HFFc6 (cell line): Measurements from ENCODE around the gene MPPE1. TPM values are rescaled to one million over a fixed set of nuclear protein-coding genes. Genes with fewer than 3 reads are reported as not detected.

ENCODE experiments used
- DNase-seq: peaks from one replicate; pipeline ENCODE4 v3.0.0-alpha.2; 2018
- H3K27ac Mint-ChIP-seq: 2 replicates; pipeline ENCODE4 v1.8.0; 2020; ENCODE audit warnings: mild to moderate bottlenecking, mixed read lengths
- H3K27me3 Mint-ChIP-seq: 2 replicates; pipeline ENCODE4 v1.8.0; 2021; ENCODE audit warnings: mild to moderate bottlenecking, moderate library complexity, mixed read lengths; ENCODE audit not compliant: insufficient read depth
- H3K36me3 Mint-ChIP-seq: 2 replicates; pipeline ENCODE4 v1.8.0; 2021; ENCODE audit warnings: low read depth, mixed read lengths
- H3K4me1 Mint-ChIP-seq: 2 replicates; pipeline ENCODE4 v1.8.0; 2020; ENCODE audit warnings: low read depth, mixed read lengths
- H3K4me3 Mint-ChIP-seq: 2 replicates; pipeline ENCODE4 v1.8.0; 2020; ENCODE audit warnings: mild to moderate bottlenecking, moderate library complexity, mixed read lengths
- H3K9me3 Mint-ChIP-seq: 2 replicates; pipeline ENCODE4 v1.8.0; 2020; ENCODE audit warnings: mild to moderate bottlenecking, mixed read lengths
- total RNA-seq, 6 experiments: library from RNA; stranded (reverse); fragmentation: NEBNext Ultra II Directional; extraction: Animal tissue kit (Norgen Biotek cat#: 25700); gene quantifications; 2 replicates in 1 of 6; 3 replicates in 5 of 6; pipeline ENCODE4 v1.2.3, GENCODE V29; 2021
- TF ChIP-seq, protein P1 (sequence below): fragments of 200-600 bp; sonication (generic); IDR thresholded peaks from 2 replicates; pipeline ENCODE4 v1.5.0; 2021; ENCODE audit warnings: antibody characterized with exemption, mild to moderate bottlenecking

The MPPE1 gene
- total RNA-seq, 6 experiments from 2014 or later = 23.5 to 28.2 (median 26.0) TPM

DNA sequence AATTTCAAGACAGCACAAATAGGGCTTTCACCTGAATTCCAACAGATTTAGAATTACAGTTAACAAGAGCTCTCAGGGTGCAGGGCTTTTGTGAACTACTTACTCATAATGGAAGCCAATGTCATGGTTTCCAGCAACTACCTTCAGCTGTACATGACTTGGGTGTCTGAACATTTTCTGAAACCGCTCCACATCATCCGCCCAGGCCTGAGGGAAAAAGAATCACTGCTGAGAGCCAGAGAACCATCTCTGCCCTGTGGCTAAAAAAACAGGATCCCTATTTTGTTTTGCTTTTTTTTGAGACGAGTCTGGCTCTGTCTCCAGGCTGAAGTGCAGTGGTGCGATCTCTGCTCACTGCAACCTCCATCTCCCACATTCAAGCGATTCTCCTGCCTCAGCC lies 18.8 kb downstream of the MPPE1 start:
- DNase-seq = no peak
- peaks cover 29% of the 10 kb centered on the region for H3K36me3 Mint-ChIP-seq
- H3K4me3 Mint-ChIP-seq = no peak overlapping the region
- H3K9me3 Mint-ChIP-seq = no peaks in the 10 kb centered on the region
- TF ChIP-seq, protein P1, sequence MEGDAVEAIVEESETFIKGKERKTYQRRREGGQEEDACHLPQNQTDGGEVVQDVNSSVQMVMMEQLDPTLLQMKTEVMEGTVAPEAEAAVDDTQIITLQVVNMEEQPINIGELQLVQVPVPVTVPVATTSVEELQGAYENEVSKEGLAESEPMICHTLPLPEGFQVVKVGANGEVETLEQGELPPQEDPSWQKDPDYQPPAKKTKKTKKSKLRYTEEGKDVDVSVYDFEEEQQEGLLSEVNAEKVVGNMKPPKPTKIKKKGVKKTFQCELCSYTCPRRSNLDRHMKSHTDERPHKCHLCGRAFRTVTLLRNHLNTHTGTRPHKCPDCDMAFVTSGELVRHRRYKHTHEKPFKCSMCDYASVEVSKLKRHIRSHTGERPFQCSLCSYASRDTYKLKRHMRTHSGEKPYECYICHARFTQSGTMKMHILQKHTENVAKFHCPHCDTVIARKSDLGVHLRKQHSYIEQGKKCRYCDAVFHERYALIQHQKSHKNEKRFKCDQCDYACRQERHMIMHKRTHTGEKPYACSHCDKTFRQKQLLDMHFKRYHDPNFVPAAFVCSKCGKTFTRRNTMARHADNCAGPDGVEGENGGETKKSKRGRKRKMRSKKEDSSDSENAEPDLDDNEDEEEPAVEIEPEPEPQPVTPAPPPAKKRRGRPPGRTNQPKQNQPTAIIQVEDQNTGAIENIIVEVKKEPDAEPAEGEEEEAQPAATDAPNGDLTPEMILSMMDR = no peak
- H3K4me1 Mint-ChIP-seq = peaks cover 31% of the 10 kb centered on the region
- H3K27ac Mint-ChIP-seq = no peak overlapping the region
- no peaks in the 10 kb centered on the region; the same call in 1 of the 2 replicates for H3K27me3 Mint-ChIP-seq

DNA sequence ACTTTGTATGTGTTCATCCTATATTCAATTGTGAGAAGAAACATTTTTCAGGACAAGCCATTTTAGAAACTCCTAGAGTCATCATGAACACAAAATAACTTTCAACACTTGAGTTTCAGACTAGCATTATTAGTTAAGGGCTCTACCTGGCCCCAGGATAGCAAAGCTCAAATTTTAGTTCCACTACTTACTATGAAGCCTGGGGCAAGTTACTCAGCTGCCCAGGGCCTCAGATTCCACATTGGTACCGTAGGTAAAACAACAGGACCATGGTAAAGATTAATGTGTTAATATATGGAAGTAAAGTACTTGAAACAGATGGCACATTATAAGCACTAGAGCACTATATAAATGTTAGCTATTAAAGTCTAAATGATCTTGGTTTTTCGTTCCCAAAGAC lies 19.4 kb downstream of the MPPE1 start:
- TF ChIP-seq, protein P1 = no peak
- Mint-ChIP-seq H3K4me3 (no peak overlapping the region), H3K36me3 (peaks cover 28% of the 10 kb centered on the region), H3K9me3 (no peaks in the 10 kb centered on the region), H3K27me3 (no peaks in the 10 kb centered on the region; the same call in 1 of the 2 replicates), H3K27ac (no peak overlapping the region), H3K4me1 (peaks cover 28% of the 10 kb centered on the region)
- no peak for DNase-seq

DNA sequence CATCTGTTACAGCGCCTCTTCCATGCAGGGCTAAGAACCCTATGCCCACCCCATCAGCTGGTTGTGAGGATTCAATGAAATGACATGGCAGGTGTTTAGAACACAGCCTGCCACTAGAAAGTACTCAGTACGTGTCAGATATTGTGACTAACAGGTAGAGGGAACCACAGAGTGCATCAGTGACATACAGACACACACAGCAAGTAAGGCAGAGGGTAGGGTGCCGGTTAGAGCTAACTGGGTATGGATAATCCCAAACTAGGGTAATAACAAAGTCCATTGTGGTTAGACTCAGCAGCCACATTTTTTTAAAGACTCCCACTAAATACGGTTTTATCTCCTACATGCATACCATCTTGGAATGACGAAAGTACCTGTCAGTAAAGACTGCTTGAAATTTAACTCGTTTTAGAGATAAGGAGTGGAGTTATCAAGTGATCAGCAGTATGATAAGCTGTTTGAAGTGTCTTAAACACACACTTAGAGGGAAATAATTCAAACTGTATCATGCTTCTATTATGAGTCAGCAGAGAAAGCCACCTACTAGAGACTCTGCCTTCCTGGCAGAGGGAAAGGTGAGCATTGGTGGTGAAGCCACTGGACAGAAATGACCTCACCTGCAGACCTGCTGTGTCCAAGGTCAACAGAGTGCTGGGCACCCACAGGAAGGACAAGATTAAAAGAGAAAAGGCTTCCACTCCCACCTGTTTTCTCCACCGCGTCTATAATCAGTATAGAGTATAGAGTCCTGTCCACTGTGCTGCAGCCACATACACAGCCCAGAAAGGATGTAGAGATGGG lies 20.6 kb downstream of the MPPE1 start:
- H3K4me1 Mint-ChIP-seq = peaks cover 26% of the 10 kb centered on the region
- DNase-seq = no peak
- H3K36me3 Mint-ChIP-seq = peaks cover 16% of the 10 kb centered on the region
- no peak overlapping the region; the same call in 1 of the 2 replicates for H3K27ac Mint-ChIP-seq
- TF ChIP-seq, protein P1 = no peak
- no peak overlapping the region for H3K4me3 Mint-ChIP-seq
- no peaks in the 10 kb centered on the region; the same call in 1 of the 2 replicates for H3K27me3 Mint-ChIP-seq
- no peaks in the 10 kb centered on the region for H3K9me3 Mint-ChIP-seq

DNA sequence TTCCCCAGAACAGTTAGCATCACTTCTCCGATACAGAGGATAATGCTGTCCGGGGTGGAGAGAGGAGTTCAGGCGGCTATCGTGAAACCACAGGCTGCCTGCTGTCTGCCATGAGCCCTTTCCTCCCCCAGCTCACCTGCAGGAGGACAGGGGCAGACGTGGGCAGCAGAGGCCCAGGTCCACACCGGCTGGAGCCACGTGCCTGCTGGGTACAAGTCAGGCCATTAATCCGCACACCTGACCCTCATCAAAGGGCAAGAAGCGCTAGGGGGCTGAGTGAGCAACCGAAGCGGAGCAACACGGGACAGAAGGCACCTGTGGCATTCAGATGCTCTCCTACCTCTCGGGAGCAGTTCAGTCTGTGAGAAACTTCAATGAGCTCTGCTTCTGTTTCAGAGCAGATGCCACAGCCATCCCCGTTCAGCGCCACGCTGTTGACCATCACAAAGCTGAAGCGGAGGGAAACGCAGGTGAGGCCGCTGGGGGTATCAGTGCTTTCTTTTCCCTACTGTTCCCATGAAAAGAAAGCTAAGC lies 21.5 kb downstream of the MPPE1 start:
- Mint-ChIP-seq H3K4me1 (peaks cover 30% of the 10 kb centered on the region), H3K27ac (no peak overlapping the region), H3K27me3 (no peaks in the 10 kb centered on the region; the same call in 1 of the 2 replicates), H3K9me3 (no peaks in the 10 kb centered on the region), H3K36me3 (peaks cover 16% of the 10 kb centered on the region; the same call in 1 of the 2 replicates), H3K4me3 (no peak overlapping the region)
- TF ChIP-seq, protein P1 = no peak
- DNase-seq = no peak

DNA sequence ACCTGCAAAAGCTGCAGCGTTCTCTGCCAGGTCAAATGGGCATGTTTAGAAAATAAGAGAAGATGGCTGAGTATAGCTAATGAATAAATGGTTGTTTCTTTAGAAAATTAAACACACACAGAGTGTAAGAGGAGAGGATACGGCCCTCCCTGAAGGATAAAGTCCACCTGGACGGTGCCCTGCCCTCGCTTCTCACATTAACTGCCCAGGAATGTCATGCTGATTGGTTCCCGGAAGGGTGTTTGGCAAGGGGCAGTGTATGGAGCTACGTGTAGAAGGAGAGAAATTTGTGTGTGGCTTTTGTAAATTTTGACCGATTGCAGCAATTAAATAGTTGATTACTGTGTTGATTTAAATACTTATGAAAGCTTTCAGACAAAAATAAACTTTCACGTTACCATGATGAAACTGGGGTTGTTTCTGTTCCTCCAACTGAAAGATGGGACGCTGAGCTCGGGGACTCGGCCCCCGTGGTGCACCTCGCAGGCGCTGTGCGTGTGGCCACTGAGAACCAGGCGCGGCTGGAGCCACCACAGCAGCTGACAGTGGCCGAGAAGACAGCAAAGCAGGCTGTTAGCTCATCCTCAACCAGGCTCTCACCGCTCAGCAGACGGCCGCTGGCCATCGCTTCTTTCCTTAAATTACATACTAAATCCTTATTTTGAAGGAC lies 22.7 kb downstream of the MPPE1 start:
- H3K4me3 Mint-ChIP-seq = no peak overlapping the region
- H3K27me3 Mint-ChIP-seq = no peaks in the 10 kb centered on the region; the same call in none of the 2 replicates
- TF ChIP-seq, protein P1 = no peak
- H3K4me1 Mint-ChIP-seq = peaks cover 30% of the 10 kb centered on the region
- H3K27ac Mint-ChIP-seq = no peak overlapping the region
- H3K36me3 Mint-ChIP-seq = peaks cover 12% of the 10 kb centered on the region; the same call in 1 of the 2 replicates
- DNase-seq = no peak
- H3K9me3 Mint-ChIP-seq = no peaks in the 10 kb centered on the region
